SK-N-SH treated with all-trans-retinoic acid at 6 μM for 48 hours (cell line): Measurements from ENCODE around the gene CEP250.

Source experiments
- ATAC-seq: fragments of 200-7000 bp; cut with Tn5 transposase; 3 replicates; pipeline ENCODE4 v1.9.1; 2020; ENCODE audit warnings: mild to moderate bottlenecking, moderate library complexity
- ARNTL ChIP-seq: fragments of 450-650 bp; formaldehyde crosslinking; IDR thresholded peaks from 2 replicates; pipeline ENCODE4 v1.5.0; 2020; ENCODE audit warnings: low read depth, mild to moderate bottlenecking, moderate library complexity, borderline replicate concordance
- BACH2 ChIP-seq: fragments of 250-450 bp; sonication (Bioruptor Pico); IDR thresholded peaks from 2 replicates; pipeline ENCODE4 v1.9.0; 2021; ENCODE audit warnings: mild to moderate bottlenecking, borderline replicate concordance
- CREB5 ChIP-seq: fragments of 250-450 bp; sonication (Bioruptor Pico); IDR thresholded peaks from 2 replicates; pipeline ENCODE4 v1.5.1; 2020; ENCODE audit warnings: low read depth, mild to moderate bottlenecking, moderate library complexity
- CSDC2 ChIP-seq: fragments of 250-450 bp; sonication (Bioruptor Pico); IDR thresholded peaks from 2 replicates; pipeline ENCODE4 v1.5.0; 2020; ENCODE audit warnings: mild to moderate bottlenecking, moderate library complexity
- CSRNP3 ChIP-seq: fragments of 250-450 bp; sonication (Bioruptor Pico); IDR thresholded peaks from 2 replicates; pipeline ENCODE4 v1.5.1; 2021; ENCODE audit warnings: mild to moderate bottlenecking, moderate library complexity
- ESRRG ChIP-seq: fragments of 250-450 bp; sonication (Bioruptor Pico); IDR thresholded peaks from 2 replicates; pipeline ENCODE4 v1.6.1; 2021; ENCODE audit warnings: mild to moderate bottlenecking
- GLIS3 ChIP-seq: fragments of 250-450 bp; sonication (Bioruptor Pico); IDR thresholded peaks from 2 replicates; pipeline ENCODE4 v1.5.0; 2020; ENCODE audit warnings: mild to moderate bottlenecking, moderate library complexity
- ISL1 ChIP-seq: fragments of 250-450 bp; sonication (Bioruptor Pico); IDR thresholded peaks from 2 replicates; pipeline ENCODE4 v2.1.2; 2022; ENCODE audit warnings: mild to moderate bottlenecking, moderate library complexity
- PATZ1 ChIP-seq: fragments of 250-450 bp; sonication (Bioruptor Pico); IDR thresholded peaks from 2 replicates; pipeline ENCODE4 v1.8.0; 2020; ENCODE audit warnings: mild to moderate bottlenecking, moderate library complexity, borderline replicate concordance
- POU6F1 ChIP-seq: fragments of 250-450 bp; sonication (Bioruptor Pico); IDR thresholded peaks from 2 replicates; pipeline ENCODE4 v1.8.0; 2021; ENCODE audit warnings: low read depth, mild to moderate bottlenecking, moderate library complexity, borderline replicate concordance
- PPARA ChIP-seq: fragments of 250-450 bp; sonication (Bioruptor Pico); IDR thresholded peaks from 2 replicates; pipeline ENCODE4 v1.5.0; 2020; ENCODE audit warnings: mild to moderate bottlenecking, borderline replicate concordance
- RARB ChIP-seq: fragments of 250-450 bp; sonication (Bioruptor Pico); IDR thresholded peaks from 2 replicates; pipeline ENCODE4 v1.8.0; 2021; ENCODE audit warnings: mild to moderate bottlenecking, moderate library complexity
- SNAI2 ChIP-seq: fragments of 250-450 bp; sonication (Bioruptor Pico); IDR thresholded peaks from 2 replicates; pipeline ENCODE4 v1.5.0; 2020; ENCODE audit warnings: mild to moderate bottlenecking, moderate library complexity
- ZC3H10 ChIP-seq: fragments of 250-450 bp; sonication (Bioruptor Pico); IDR thresholded peaks from 2 replicates; pipeline ENCODE4 v1.5.1; 2021; ENCODE audit warnings: mild to moderate bottlenecking, moderate library complexity
- ZFP3 ChIP-seq: fragments of 250-450 bp; sonication (Bioruptor Pico); IDR thresholded peaks from 2 replicates; pipeline ENCODE4 v1.5.0; 2020; ENCODE audit warnings: mild to moderate bottlenecking, moderate library complexity
- ZFP30 ChIP-seq: fragments of 450-650 bp; formaldehyde crosslinking; IDR thresholded peaks from 2 replicates; pipeline ENCODE4 v1.5.0; 2022; ENCODE audit warnings: mild to moderate bottlenecking, moderate library complexity
- ZNF565 ChIP-seq: fragments of 450-650 bp; formaldehyde crosslinking; conservative IDR thresholded peaks from 2 replicates; pipeline ENCODE4 v1.5.0; 2020; ENCODE audit warnings: low read depth, mild to moderate bottlenecking, moderate library complexity
- ZNF70 ChIP-seq: fragments of 450-650 bp; formaldehyde crosslinking; IDR thresholded peaks from 2 replicates; pipeline ENCODE4 v1.5.0; 2020; ENCODE audit warnings: mild to moderate bottlenecking, moderate library complexity
- ZNF8 ChIP-seq: fragments of 450-650 bp; formaldehyde crosslinking; IDR thresholded peaks from 2 replicates; pipeline ENCODE4 v1.5.0; 2020; ENCODE audit warnings: mild to moderate bottlenecking, moderate library complexity
- TF ChIP-seq, protein P1 (sequence below): fragments of 250-450 bp; sonication (Bioruptor Pico); IDR thresholded peaks from 2 replicates; pipeline ENCODE4 v1.5.0; 2020; ENCODE audit warnings: mild to moderate bottlenecking, moderate library complexity

Gene CEP250

DNA sequence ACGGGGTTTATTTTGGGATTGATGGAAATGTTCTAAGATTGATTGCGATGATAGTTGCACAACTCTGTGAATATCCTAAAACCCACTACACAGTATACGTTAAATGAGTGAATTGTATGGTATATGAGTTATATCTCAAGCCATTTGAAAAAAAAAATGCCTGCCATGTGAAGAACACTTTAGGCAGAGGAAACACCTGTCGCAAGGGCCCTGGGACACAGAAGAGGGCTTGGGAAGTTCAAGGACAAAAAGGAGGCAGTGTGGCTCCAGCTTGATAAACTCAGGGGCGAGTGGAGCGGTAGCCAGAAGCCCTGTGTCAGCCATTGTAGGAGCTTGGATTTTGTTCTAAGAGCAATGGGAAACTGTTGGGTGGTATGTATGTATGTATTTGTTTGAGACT, 37.0 kb downstream of the CEP250 start (continued):
- TF ChIP-seq PATZ1, result no peak
- TF ChIP-seq BACH2 (CRISPR knock-in tag), result no peak
- TF ChIP-seq SNAI2 (CRISPR knock-in tag), result no peak
- TF ChIP-seq GLIS3 (CRISPR knock-in tag), result no peak

- TF ChIP-seq BACH2 (CRISPR knock-in tag) (no peak), ZNF565 (CRISPR knock-in tag) (no peak), ZNF8 (no peak), ARNTL (CRISPR knock-in tag) (no peak), CREB5 (CRISPR knock-in tag) (no peak), ZNF70 (CRISPR knock-in tag) (no peak), ZC3H10 (CRISPR knock-in tag) (no peak), PATZ1 (no peak), PPARA (CRISPR knock-in tag) (no peak), ZFP30 (CRISPR knock-in tag) (no peak), RARB (CRISPR knock-in tag) (no peak)
- TF ChIP-seq, protein P1, sequence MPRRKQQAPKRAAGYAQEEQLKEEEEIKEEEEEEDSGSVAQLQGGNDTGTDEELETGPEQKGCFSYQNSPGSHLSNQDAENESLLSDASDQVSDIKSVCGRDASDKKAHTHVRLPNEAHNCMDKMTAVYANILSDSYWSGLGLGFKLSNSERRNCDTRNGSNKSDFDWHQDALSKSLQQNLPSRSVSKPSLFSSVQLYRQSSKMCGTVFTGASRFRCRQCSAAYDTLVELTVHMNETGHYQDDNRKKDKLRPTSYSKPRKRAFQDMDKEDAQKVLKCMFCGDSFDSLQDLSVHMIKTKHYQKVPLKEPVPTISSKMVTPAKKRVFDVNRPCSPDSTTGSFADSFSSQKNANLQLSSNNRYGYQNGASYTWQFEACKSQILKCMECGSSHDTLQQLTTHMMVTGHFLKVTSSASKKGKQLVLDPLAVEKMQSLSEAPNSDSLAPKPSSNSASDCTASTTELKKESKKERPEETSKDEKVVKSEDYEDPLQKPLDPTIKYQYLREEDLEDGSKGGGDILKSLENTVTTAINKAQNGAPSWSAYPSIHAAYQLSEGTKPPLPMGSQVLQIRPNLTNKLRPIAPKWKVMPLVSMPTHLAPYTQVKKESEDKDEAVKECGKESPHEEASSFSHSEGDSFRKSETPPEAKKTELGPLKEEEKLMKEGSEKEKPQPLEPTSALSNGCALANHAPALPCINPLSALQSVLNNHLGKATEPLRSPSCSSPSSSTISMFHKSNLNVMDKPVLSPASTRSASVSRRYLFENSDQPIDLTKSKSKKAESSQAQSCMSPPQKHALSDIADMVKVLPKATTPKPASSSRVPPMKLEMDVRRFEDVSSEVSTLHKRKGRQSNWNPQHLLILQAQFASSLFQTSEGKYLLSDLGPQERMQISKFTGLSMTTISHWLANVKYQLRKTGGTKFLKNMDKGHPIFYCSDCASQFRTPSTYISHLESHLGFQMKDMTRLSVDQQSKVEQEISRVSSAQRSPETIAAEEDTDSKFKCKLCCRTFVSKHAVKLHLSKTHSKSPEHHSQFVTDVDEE (CRISPR knock-in tag), result no peak
- TF ChIP-seq, all 23 proteins: peak for 0
- ATAC-seq, result no peak
Measured at GRCh38 chr20:35496481-35496880, 41.1 kb downstream of the CEP250 start.

GRCh38 chr20:35497320-35497719, 41.9 kb downstream of the CEP250 start:
- TF ChIP-seq CSRNP3 (CRISPR knock-in tag) (no peak), GLIS3 (CRISPR knock-in tag) (no peak), CSDC2 (CRISPR knock-in tag) (no peak), ARNTL (CRISPR knock-in tag) (no peak), PATZ1 (no peak), ISL1 (CRISPR knock-in tag) (no peak), PPARA (CRISPR knock-in tag) (no peak), ZC3H10 (CRISPR knock-in tag) (no peak), ESRRG (CRISPR knock-in tag) (no peak), POU6F1 (CRISPR knock-in tag) (no peak), ZFP3 (no peak), ZFP30 (CRISPR knock-in tag) (no peak)
- no peak for ATAC-seq
